RWPE2 (cell line): ENCODE results near the gene NAA60.
A peak's percentile ranks its signal among the peaks of the same experiment; 100 is the strongest.

Experiments
- ATAC-seq: fragments of 200-7000 bp; cut with Tn5 transposase; 3 replicates; pipeline ENCODE4 v1.9.1; 2021; ENCODE audit warnings: low read depth
- DNase-seq: peaks from one replicate; pipeline ENCODE4 v3.0.0-alpha.2; 2020; ENCODE audit warnings: low spot score
- H3K27ac ChIP-seq: fragments of 450-650 bp; 2 replicates; pipeline ENCODE4 v1.5.1; 2017; ENCODE audit warnings: mild to moderate bottlenecking; ENCODE audit not compliant: poor library complexity, severe bottlenecking
- H3K27me3 ChIP-seq: fragments of 250-450 bp; sonication (Bioruptor Pico); 2 replicates; pipeline ENCODE4 v1.5.1; 2021; ENCODE audit warnings: mild to moderate bottlenecking, moderate library complexity; ENCODE audit not compliant: insufficient read depth, poor library complexity, severe bottlenecking
- H3K36me3 ChIP-seq: fragments of 250-450 bp; sonication (Bioruptor Pico); 2 replicates; pipeline ENCODE4 v1.5.1; 2020; ENCODE audit warnings: low read depth, mild to moderate bottlenecking, moderate library complexity
- H3K4me1 ChIP-seq: fragments of 250-450 bp; sonication (Bioruptor Pico); 2 replicates; pipeline ENCODE4 v1.5.1; 2021; ENCODE audit warnings: mild to moderate bottlenecking, moderate library complexity; ENCODE audit not compliant: insufficient read depth, poor library complexity, severe bottlenecking
- H3K4me3 ChIP-seq: fragments of 250-450 bp; sonication (Bioruptor Pico); 2 replicates; pipeline ENCODE4 v1.5.1; 2021; ENCODE audit warnings: mild to moderate bottlenecking, moderate library complexity; ENCODE audit not compliant: severe bottlenecking
- H3K9me3 ChIP-seq: fragments of 250-450 bp; sonication (Bioruptor Pico); 2 replicates; pipeline ENCODE4 v1.5.1; 2021; ENCODE audit warnings: mild to moderate bottlenecking, moderate library complexity; ENCODE audit not compliant: severe bottlenecking
- TF ChIP-seq, protein P1 (sequence below): fragments of 450-650 bp; IDR thresholded peaks from one replicate; pipeline ENCODE4 v1.5.1; 2017; ENCODE audit warnings: mild to moderate bottlenecking, moderate library complexity; ENCODE audit not compliant: poor library complexity, severe bottlenecking

Gene NAA60

DNA sequence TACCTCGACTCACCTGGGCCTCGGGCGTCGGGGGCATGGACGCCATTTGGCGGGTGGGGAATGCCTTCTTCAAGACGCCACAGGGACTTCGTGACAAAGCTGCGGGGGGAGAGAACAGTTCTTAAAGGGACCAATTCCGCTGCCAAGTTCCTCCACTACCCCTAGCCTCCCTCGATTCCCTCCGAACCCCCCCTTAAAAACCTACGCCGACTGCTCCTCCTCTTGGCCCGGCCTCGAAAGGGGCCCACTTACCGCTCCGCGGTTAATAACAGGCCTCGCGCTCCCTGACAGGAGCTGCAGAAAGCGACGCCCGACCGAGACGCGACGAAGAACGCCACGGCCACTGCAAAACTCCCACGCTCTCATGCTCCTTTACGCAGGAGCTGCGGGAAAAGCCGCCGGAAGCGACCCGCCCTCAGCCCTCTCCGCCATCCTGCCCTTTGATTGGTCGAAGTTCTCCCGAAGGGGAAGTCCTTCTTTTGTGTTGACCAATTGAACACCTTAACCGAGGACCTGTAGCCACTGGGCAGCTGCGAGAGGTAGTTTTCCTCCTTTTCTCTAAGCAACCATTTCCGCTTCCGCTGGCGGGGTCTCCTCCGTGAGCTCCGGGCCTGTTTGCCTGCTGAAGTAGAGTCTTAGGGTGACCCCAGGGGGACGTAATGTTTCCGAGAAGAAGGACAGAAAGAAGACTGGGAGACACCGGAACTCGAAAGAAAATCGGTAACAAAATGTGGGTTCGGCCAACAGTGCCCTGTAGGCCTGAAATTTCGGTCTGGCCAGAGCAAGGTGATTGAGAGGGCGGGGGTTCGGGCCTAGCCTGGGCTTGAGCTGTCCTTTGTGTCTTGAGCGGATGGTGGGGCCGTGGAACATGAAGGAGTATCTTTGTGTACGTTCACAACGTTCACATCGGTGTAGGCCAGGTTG, at the start of gene NAA60, which contains the start of gene ZNF597:
Gene NAA60 (plus strand): TSS at position 573 of the 924 bp plus-strand sequence. CDS start 32,548 bp downstream, outside the sequence.
Gene ZNF597 (minus strand): TSS at position 397 of the 924 bp plus-strand sequence. CDS start 351 bp downstream, at position 46.
- peak; percentile 97 for ATAC-seq
- TF ChIP-seq, protein P1, sequence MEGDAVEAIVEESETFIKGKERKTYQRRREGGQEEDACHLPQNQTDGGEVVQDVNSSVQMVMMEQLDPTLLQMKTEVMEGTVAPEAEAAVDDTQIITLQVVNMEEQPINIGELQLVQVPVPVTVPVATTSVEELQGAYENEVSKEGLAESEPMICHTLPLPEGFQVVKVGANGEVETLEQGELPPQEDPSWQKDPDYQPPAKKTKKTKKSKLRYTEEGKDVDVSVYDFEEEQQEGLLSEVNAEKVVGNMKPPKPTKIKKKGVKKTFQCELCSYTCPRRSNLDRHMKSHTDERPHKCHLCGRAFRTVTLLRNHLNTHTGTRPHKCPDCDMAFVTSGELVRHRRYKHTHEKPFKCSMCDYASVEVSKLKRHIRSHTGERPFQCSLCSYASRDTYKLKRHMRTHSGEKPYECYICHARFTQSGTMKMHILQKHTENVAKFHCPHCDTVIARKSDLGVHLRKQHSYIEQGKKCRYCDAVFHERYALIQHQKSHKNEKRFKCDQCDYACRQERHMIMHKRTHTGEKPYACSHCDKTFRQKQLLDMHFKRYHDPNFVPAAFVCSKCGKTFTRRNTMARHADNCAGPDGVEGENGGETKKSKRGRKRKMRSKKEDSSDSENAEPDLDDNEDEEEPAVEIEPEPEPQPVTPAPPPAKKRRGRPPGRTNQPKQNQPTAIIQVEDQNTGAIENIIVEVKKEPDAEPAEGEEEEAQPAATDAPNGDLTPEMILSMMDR: no peak
- DNase-seq: peak; percentile 86
- H3K4me3 ChIP-seq: peak within 1 kb of the TSS; percentile 50
- H3K36me3 ChIP-seq: peaks cover 23% of the 10 kb centered on the region
- H3K27ac ChIP-seq: peak within 1 kb of the TSS; percentile 67
- no peaks in the 10 kb centered on the region for H3K4me1 ChIP-seq
- no peaks in the 10 kb centered on the region for H3K9me3 ChIP-seq
- H3K27me3 ChIP-seq: no peaks in the 10 kb centered on the region

DNA sequence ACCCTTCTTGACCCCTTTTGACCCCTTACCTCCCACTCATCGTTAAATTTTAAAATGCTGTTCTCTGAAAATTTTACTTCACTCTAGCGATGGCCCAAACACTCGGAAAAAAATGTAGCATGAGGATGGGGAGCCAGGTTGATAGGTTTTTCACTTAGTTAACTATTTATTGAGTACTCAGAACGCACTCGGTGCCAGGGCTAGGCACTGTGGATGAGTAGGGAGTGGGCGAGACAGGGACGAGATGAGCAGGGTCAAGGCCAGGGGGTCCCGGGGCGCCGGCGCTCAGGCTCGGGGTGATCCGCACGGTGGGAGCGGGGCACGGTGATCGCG, 43.1 kb upstream of the NAA60 start:
- DNase-seq (no peak), ATAC-seq (no peak)
- Histone ChIP-seq H3K9me3 (no peaks in the 10 kb centered on the region), H3K36me3 (peaks cover 45% of the 10 kb centered on the region), H3K4me1 (no peaks in the 10 kb centered on the region), H3K27me3 (no peaks in the 10 kb centered on the region), H3K4me3 (peak overlapping the region; percentile 84), H3K27ac (peak overlapping the region; percentile 61)
- TF ChIP-seq, protein P1: no peak

DNA sequence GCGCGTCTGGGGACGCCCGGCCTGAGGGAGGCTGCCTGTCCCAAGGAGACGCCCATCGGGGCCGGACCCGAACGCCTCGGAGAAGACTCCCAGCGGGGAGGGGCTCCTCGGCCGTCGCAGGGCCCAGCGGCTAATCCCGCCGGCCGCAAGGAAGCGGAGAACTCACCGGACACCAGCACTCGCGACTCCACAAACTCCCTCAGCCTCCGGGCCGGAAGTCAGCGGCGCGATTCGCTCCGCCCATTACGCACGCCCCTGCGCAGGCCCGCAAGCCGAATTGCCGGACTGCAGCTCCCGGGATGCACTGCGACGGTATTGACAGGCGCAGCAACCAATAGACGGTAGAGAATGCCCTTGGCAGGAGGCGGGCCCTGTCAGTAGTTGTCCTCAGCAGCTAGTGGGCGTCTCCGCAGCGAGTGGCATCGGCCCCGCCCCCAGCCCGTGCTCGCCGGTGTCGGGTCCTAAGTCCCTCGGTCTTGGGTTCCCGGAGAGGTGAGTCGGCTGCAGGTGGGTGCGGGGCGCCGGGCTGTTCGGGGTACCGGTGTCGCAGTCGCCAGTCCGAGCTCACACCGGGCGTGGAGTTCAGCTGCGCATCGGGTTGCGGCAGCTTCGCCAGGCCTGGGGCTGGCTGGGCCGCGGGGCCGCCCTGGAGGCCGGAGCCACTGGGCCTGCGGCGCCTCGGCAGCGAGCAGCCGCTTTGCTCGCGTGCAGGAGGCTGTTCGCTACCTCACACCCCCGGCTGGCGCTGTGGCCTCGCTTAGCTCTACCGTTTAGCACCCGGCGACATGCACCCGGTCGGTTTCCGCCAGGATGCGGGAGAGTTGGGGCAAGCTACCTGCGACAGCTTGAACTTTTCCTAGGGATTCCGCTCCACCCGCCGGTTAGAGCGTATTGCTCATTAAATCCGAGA, 42.4 kb upstream of the NAA60 start, which contains the start of the genes ZNF174 and ZSCAN32:
Gene ZNF174 (plus strand): TSS at position 437 of the 910 bp plus-strand sequence. CDS start 790 bp downstream, outside the sequence.
Gene ZSCAN32 (minus strand): TSS at position 226 of the 910 bp plus-strand sequence. CDS start 3,447 bp downstream, outside the sequence.
- ATAC-seq (peak; percentile 99), DNase-seq (peak; percentile 98)
- Histone ChIP-seq H3K4me3 (peak within 1 kb of the TSS; percentile 84), H3K36me3 (peaks cover 45% of the 10 kb centered on the region), H3K27me3 (no peaks in the 10 kb centered on the region), H3K9me3 (no peaks in the 10 kb centered on the region), H3K4me1 (no peaks in the 10 kb centered on the region), H3K27ac (peak within 1 kb of the TSS; percentile 61)
- TF ChIP-seq, protein P1: no peak

DNA sequence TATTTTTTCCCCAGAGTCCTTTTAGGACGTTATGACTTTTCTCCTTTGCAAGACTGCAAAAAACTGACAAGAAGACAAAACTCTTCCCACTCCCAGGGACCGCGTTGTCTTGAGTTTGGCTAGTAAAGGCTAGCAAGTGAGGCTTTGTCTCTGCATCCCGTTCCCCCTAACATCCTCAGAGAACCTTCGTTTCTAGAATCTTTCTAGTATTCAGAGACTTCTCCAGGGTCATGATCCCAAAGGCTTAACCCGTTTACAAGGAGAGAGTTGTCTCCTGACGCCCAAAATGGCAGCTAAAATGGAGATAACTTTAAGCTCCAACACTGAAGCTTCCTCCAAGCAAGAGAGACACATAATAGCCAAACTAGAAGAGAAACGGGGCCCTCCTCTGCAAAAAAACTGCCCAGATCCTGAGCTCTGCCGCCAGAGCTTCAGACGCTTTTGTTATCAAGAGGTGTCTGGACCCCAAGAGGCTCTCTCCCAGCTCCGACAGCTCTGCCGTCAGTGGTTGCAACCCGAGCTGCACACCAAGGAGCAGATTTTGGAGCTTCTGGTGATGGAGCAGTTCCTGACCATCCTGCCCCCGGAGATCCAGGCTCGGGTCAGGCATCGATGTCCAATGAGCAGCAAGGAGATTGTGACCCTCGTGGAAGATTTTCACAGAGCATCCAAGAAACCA, 41.6 kb upstream of the NAA60 start:
- Histone ChIP-seq H3K27me3 (no peaks in the 10 kb centered on the region), H3K9me3 (no peaks in the 10 kb centered on the region), H3K36me3 (peaks cover 44% of the 10 kb centered on the region), H3K4me1 (no peaks in the 10 kb centered on the region), H3K27ac (peak overlapping the region; percentile 61), H3K4me3 (peak overlapping the region; percentile 84)
- ATAC-seq (no peak), DNase-seq (no peak)
- TF ChIP-seq, protein P1: no peak
